HepG2 (cell line): ENCODE results near the gene SQSTM1. TPM values are rescaled to one million over a fixed set of nuclear protein-coding genes. Genes with fewer than 3 reads are reported as not detected.

Source experiments
- AFF4 ChIP-seq: sonication (generic); formaldehyde crosslinking; IDR thresholded peaks from 2 replicates; pipeline ENCODE4 v1.4.0; 2020; ENCODE audit warnings: missing genetic modification reagents
- AGO2 ChIP-seq: fragments of 200-400 bp; formaldehyde crosslinking; optimal IDR thresholded peaks from 2 replicates; pipeline ENCODE3; 2017; ENCODE audit warnings: mild to moderate bottlenecking, low read depth, low read length, moderate library complexity
- CC2D1A ChIP-seq: sonication (generic); formaldehyde crosslinking; IDR thresholded peaks from 2 replicates; pipeline ENCODE4 v1.8.1; 2023; ENCODE audit warnings: mild to moderate bottlenecking, missing genetic modification reagents
- CHD2 ChIP-seq: IDR thresholded peaks from 2 replicates; pipeline ENCODE4 v1.6.1; 2011; ENCODE audit warnings: low read depth, low read length, improper control_type of control experiment
- CTCF ChIP-seq: sonication (generic); formaldehyde crosslinking; IDR thresholded peaks from 2 replicates; pipeline ENCODE4 v1.5.0; 2020; ENCODE audit warnings: mild to moderate bottlenecking, missing genetic modification reagents, moderate library complexity
- FOXJ3 ChIP-seq: sonication (generic); formaldehyde crosslinking; IDR thresholded peaks from 2 replicates; pipeline ENCODE4 v1.4.0; 2020; ENCODE audit warnings: missing genetic modification reagents, mild to moderate bottlenecking, borderline replicate concordance
- FOXO1 ChIP-seq: sonication (generic); formaldehyde crosslinking; IDR thresholded peaks from 2 replicates; pipeline ENCODE4 v1.4.0; 2020; ENCODE audit warnings: missing genetic modification reagents
- HMGXB4 ChIP-seq, 2 experiments: sonication (generic) in 1 of 2; formaldehyde crosslinking in 1 of 2; IDR thresholded peaks; 2 replicates each; pipeline versions ENCODE4 v1.4.0 to v1.6.1; 2018 to 2020; ENCODE audit warnings: missing genetic modification reagents in 2 of 2, borderline replicate concordance in 1 of 2, low read depth in 1 of 2, mild to moderate bottlenecking in 1 of 2, missing biosample characterization in 1 of 2
- HOXA3 ChIP-seq: sonication (generic); formaldehyde crosslinking; IDR thresholded peaks from 2 replicates; pipeline ENCODE4 v1.5.0; 2020; ENCODE audit warnings: missing genetic modification reagents
- KDM5B ChIP-seq: sonication (generic); formaldehyde crosslinking; IDR thresholded peaks from 2 replicates; pipeline ENCODE4 v1.4.0; 2020; ENCODE audit warnings: missing genetic modification reagents, mild to moderate bottlenecking, borderline replicate concordance
- MEIS2 ChIP-seq: sonication (generic); formaldehyde crosslinking; IDR thresholded peaks from 2 replicates; pipeline ENCODE4 v1.9.0; 2021; ENCODE audit warnings: mild to moderate bottlenecking, missing genetic modification reagents
- NRL ChIP-seq: sonication (generic); formaldehyde crosslinking; IDR thresholded peaks from 2 replicates; pipeline ENCODE4 v1.5.0; 2020; ENCODE audit warnings: missing genetic modification reagents, mild to moderate bottlenecking, moderate library complexity, borderline replicate concordance
- PHB2 ChIP-seq: fragments of 450-650 bp; IDR thresholded peaks from 2 replicates; pipeline ENCODE4 v1.6.1; 2018; ENCODE audit not compliant: partially characterized antibody
- PRDM15 ChIP-seq: sonication (generic); formaldehyde crosslinking; IDR thresholded peaks from 2 replicates; pipeline ENCODE4 v1.4.0; 2020; ENCODE audit warnings: missing genetic modification reagents
- SKI ChIP-seq: fragments of 450-650 bp; IDR thresholded peaks from one replicate; pipeline ENCODE4 v1.6.1; 2018; ENCODE audit warnings: mild to moderate bottlenecking; ENCODE audit not compliant: partially characterized antibody
- STAG1 ChIP-seq: sonication (generic); formaldehyde crosslinking; IDR thresholded peaks from 2 replicates; pipeline ENCODE4 v1.4.0; 2020; ENCODE audit warnings: missing genetic modification reagents
- TCF12 ChIP-seq, 2 experiments: fragments of 450-650 bp in 1 of 2; sonication (generic) in 1 of 2; formaldehyde crosslinking in 1 of 2; IDR thresholded peaks; 2 replicates each; pipeline versions ENCODE4 v1.6.1 to v1.8.0; 2017 to 2022; ENCODE audit warnings: antibody characterized with exemption in 1 of 2, mild to moderate bottlenecking in 1 of 2, missing genetic modification reagents in 1 of 2, moderate library complexity in 1 of 2
- XRCC5 ChIP-seq: fragments of 200-400 bp; formaldehyde crosslinking; optimal IDR thresholded peaks from 2 replicates; pipeline ENCODE3; 2017; ENCODE audit warnings: mild to moderate bottlenecking, low read length
- ZNF768 ChIP-seq: sonication (generic); formaldehyde crosslinking; IDR thresholded peaks from 2 replicates; pipeline ENCODE4 v1.4.0; 2020; ENCODE audit warnings: missing genetic modification reagents
- polyA plus RNA-seq, 8 experiments: library from polyadenylated mRNA; depleted of rRNA in 3 of 8; stranded (reverse) in 7 of 8; unstranded in 1 of 8; fragments of >200 nt; fragmentation: Illumina TruSeq in 4 of 8; extraction: Trizol in 4 of 8; gene quantifications; 2 replicates each; pipeline versions ENCODE4 v1.2.1 to v1.2.3, GENCODE V29; 2011 to 2016; ENCODE audit warnings: low read depth in 4 of 8, missing spikeins in 1 of 8, mixed read lengths in 1 of 8; ENCODE audit not compliant: insufficient read depth in 1 of 8
- total RNA-seq, 5 experiments: library from RNA; depleted of rRNA; stranded (reverse); fragments of >200 nt; fragmentation: Illumina TruSeq; extraction: Trizol; gene quantifications; 2 replicates each; pipeline ENCODE4 v1.2.3, GENCODE V29; 2016; ENCODE audit warnings: low read depth in 1 of 5

SQSTM1 gene
- total and polyA plus RNA-seq, 2 of the 13 experiments (the other 11 are each of a cell fraction or from before 2014, with no cell fraction given): 90.9 to 160 TPM

DNA sequence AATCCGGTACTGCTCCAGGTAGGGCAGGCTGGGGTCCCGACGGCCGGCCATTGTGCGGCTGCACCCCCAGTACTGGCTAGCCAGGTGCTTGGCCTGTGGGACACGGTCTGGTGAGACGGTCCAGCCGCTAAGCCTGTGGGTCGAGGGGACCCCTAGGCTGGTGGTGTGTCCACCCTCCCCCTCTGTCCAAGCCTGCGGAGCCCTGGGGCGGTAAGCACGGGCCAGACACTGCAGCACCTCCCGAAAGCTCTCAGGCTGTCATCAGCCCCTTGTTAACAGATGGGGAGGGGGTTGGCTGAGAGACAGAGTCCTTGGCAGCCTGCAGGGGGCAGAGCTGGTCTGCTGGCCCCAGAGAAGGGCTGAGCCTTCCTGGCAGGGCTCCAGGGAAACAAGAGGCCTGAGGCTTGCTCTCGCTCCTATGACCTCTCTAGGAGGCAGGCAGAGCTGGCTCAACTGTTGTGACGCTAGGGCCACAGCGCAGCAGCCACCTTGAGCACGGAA, 49.7 kb downstream of the SQSTM1 start (continued):
- TF ChIP-seq AFF4 (CRISPR knock-in tag) (no peak), CHD2 (no peak), XRCC5 (peak; percentile 26), TCF12 (IDR thresholded peaks at IDR 0.05) (no peak), TCF12 (CRISPR knock-in tag; IDR thresholded peaks at IDR 0.05) (no peak), CC2D1A (CRISPR knock-in tag) (no peak), PRDM15 (no peak), KDM5B (CRISPR knock-in tag) (peak; percentile 19; the same call in 1 of the 2 replicates), HMGXB4 (CRISPR knock-in tag; IDR thresholded peaks at IDR 0.05; ENCODE audit: borderline replicate concordance in 1 of 2, low read depth in 1 of 2) (0 out of 4 replicates have a peak, but pooled peaks of 1 of the 2 experiments have one; percentile 28), FOXJ3 (CRISPR knock-in tag) (no peak), NRL (CRISPR knock-in tag) (no peak), PHB2 (no peak), FOXO1 (CRISPR knock-in tag) (no peak), AGO2 (peak; percentile 41), ZNF768 (CRISPR knock-in tag) (0 out of 2 replicates have a peak, but pooled peaks have one; percentile 8), SKI (no peak), HOXA3 (CRISPR knock-in tag) (0 out of 2 replicates have a peak, but pooled peaks have one; percentile 11), STAG1 (peak; percentile 65), CTCF (CRISPR knock-in tag) (peak; percentile 70), MEIS2 (no peak)
